ENCODE data around the gene SFRP5. TPM values are rescaled to one million over a fixed set of nuclear protein-coding genes. Genes with fewer than 3 reads are reported as not detected.

SFRP5 gene
- total RNA-seq, 1 donor from 2014 or later = not detected

DNA sequence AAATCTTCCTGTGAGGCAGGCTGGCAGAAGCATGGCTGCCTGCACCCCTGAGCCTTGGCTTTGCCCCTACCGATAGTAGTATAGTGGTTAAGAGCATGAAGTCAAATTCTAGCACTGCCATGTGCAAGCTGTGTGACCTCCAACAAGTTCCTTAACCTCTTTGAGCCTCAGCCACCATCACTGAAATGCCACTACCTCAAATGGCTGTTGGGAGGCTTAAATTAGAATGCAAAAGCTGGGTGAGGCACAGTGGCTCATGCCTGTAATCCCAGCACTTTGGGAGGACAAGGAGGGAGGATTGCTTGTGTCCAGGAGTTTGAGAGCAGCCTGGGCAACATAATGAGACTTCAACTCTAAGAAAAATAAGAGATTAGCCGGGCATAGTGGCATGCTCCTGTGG is 8.4 kb downstream of the SFRP5 start:
- no peak overlapping the region for H3K4me3 ChIP-seq
- no peak overlapping the region for H3K4me3 Mint-ChIP-seq
- DNase-seq (ENCODE audit: low spot score) = no peak
- H3F3A ChIP-seq (ENCODE audit: low read depth) = peaks cover 13% of the 10 kb centered on the region
- no peak overlapping the region for H3K27ac ChIP-seq
- H3K27ac Mint-ChIP-seq = no peak overlapping the region
- H2AFZ ChIP-seq (replicated peaks) = no peak overlapping the region
- peak overlapping the region; percentile 16 for H3K4me2 ChIP-seq
- peaks cover 15% of the 10 kb centered on the region for H3K4me1 ChIP-seq
- no peaks in the 10 kb centered on the region for H3K9me3 Mint-ChIP-seq
- H3K9me3 ChIP-seq (ENCODE audit: low read depth) = no peaks in the 10 kb centered on the region
- peaks cover 4% of the 10 kb centered on the region for H3K36me3 Mint-ChIP-seq
- H3K27me3 Mint-ChIP-seq (ENCODE audit: insufficient read depth, low read depth) = peaks cover 7% of the 10 kb centered on the region
- peaks cover 8% of the 10 kb centered on the region for H3K27me3 ChIP-seq
- TF ChIP-seq EZH2 (IDR thresholded peaks at IDR 0.05) (no peak), EZH2phosphoT487 (IDR thresholded peaks at IDR 0.05) (no peak)
- TF ChIP-seq, protein P1, sequence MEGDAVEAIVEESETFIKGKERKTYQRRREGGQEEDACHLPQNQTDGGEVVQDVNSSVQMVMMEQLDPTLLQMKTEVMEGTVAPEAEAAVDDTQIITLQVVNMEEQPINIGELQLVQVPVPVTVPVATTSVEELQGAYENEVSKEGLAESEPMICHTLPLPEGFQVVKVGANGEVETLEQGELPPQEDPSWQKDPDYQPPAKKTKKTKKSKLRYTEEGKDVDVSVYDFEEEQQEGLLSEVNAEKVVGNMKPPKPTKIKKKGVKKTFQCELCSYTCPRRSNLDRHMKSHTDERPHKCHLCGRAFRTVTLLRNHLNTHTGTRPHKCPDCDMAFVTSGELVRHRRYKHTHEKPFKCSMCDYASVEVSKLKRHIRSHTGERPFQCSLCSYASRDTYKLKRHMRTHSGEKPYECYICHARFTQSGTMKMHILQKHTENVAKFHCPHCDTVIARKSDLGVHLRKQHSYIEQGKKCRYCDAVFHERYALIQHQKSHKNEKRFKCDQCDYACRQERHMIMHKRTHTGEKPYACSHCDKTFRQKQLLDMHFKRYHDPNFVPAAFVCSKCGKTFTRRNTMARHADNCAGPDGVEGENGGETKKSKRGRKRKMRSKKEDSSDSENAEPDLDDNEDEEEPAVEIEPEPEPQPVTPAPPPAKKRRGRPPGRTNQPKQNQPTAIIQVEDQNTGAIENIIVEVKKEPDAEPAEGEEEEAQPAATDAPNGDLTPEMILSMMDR (IDR thresholded peaks at IDR 0.05) = no peak
- peaks cover 54% of the 10 kb centered on the region for H4K20me1 ChIP-seq (ENCODE audit: low read depth)
- peaks cover 21% of the 10 kb centered on the region for H3K4me1 Mint-ChIP-seq
- no peaks in the 10 kb centered on the region for H3K79me2 ChIP-seq (ENCODE audit: low read depth)
- no peaks in the 10 kb centered on the region for H3K36me3 ChIP-seq
- H3K9ac ChIP-seq = no peak overlapping the region

DNA sequence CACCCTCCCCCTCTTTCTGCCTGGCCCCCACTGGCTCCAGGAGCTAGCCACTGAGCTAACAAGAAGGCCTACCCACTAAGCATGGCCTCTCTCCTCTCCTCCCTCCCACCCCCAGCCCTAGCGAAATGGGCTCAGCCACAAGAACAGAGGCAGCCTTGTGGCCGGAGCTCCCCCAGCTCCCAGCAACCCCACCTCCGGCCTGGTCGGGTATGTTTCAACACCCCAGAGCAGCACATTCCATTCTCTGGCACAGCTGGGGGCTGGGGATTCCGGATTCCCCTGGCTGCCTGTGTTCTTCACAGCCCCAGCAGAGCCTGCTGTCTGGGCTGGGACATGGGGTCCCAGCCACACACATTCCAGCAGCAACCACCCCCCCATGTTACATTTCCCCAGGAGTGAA is 9.0 kb downstream of the SFRP5 start:
- H3K27me3 ChIP-seq = peaks cover 3% of the 10 kb centered on the region
- no peaks in the 10 kb centered on the region for H3K9me3 ChIP-seq (ENCODE audit: low read depth)
- Mint-ChIP-seq H3K36me3 (peaks cover 4% of the 10 kb centered on the region), H3K4me3 (no peak overlapping the region), H3K27ac (no peak overlapping the region), H3K9me3 (no peaks in the 10 kb centered on the region), H3K4me1 (peaks cover 21% of the 10 kb centered on the region), H3K27me3 (ENCODE audit: insufficient read depth, low read depth) (peaks cover 8% of the 10 kb centered on the region)
- no peaks in the 10 kb centered on the region for H3K36me3 ChIP-seq
- no peaks in the 10 kb centered on the region for H3K79me2 ChIP-seq (ENCODE audit: low read depth)
- peaks cover 15% of the 10 kb centered on the region for H3K4me1 ChIP-seq
- DNase-seq (ENCODE audit: low spot score) = peak; percentile 84
- no peak overlapping the region for H3K27ac ChIP-seq
- H2AFZ ChIP-seq (replicated peaks) = no peak overlapping the region
- H3K4me3 ChIP-seq = no peak overlapping the region
- H3K4me2 ChIP-seq = peak overlapping the region; percentile 16
- H3F3A ChIP-seq (ENCODE audit: low read depth) = peaks cover 13% of the 10 kb centered on the region
- TF ChIP-seq EZH2 (IDR thresholded peaks at IDR 0.05) = no peak
- TF ChIP-seq, protein P1 (IDR thresholded peaks at IDR 0.05) = no peak
- peaks cover 54% of the 10 kb centered on the region for H4K20me1 ChIP-seq (ENCODE audit: low read depth)
- H3K9ac ChIP-seq = no peak overlapping the region

DNA sequence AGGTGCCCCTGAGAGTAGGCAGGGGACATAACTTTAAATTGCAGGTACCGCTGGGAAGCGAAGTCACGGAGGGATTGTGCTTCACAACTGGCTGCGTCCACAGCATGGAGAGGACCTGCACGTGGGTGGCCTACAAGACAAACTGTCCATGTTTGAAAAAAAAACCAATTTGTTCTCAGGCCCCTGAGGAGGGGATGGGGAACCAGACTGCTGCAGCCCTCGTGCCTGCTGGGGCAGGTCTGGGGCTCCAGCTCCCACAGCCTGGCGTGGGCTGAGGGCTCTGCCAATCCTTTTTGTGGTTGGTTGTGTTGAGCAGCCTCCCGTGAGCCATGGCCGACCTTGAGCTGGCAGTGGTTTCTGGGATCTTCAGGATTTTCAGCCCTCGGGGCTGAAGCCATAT is 9.7 kb downstream of the SFRP5 start:
- Histone ChIP-seq H3K27me3 (no peaks in the 10 kb centered on the region), H3K36me3 (no peaks in the 10 kb centered on the region), H3K27ac (no peak overlapping the region), H3K4me1 (peaks cover 15% of the 10 kb centered on the region), H3F3A (ENCODE audit: low read depth) (peaks cover 13% of the 10 kb centered on the region), H3K9ac (no peak overlapping the region), H3K4me3 (no peak overlapping the region), H3K79me2 (ENCODE audit: low read depth) (no peaks in the 10 kb centered on the region), H3K9me3 (ENCODE audit: low read depth) (no peaks in the 10 kb centered on the region), H2AFZ (replicated peaks) (no peak overlapping the region), H3K4me2 (no peak overlapping the region), H4K20me1 (ENCODE audit: low read depth) (peaks cover 54% of the 10 kb centered on the region)
- Mint-ChIP-seq H3K27ac (peak overlapping the region; percentile 50), H3K4me1 (peaks cover 21% of the 10 kb centered on the region), H3K9me3 (no peaks in the 10 kb centered on the region), H3K36me3 (peaks cover 6% of the 10 kb centered on the region), H3K27me3 (ENCODE audit: insufficient read depth, low read depth) (peaks cover 8% of the 10 kb centered on the region), H3K4me3 (no peak overlapping the region)
- no peak for DNase-seq (ENCODE audit: low spot score)
- no peak for TF ChIP-seq EZH2phosphoT487 (IDR thresholded peaks at IDR 0.05)
- TF ChIP-seq, protein P1 (IDR thresholded peaks at IDR 0.05) = no peak
- no peak for TF ChIP-seq EZH2 (IDR thresholded peaks at IDR 0.05)
